ENCODE measurements around the gene DMAC1.

DMAC1 gene, protein sequence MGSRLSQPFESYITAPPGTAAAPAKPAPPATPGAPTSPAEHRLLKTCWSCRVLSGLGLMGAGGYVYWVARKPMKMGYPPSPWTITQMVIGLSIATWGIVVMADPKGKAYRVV

DNA sequence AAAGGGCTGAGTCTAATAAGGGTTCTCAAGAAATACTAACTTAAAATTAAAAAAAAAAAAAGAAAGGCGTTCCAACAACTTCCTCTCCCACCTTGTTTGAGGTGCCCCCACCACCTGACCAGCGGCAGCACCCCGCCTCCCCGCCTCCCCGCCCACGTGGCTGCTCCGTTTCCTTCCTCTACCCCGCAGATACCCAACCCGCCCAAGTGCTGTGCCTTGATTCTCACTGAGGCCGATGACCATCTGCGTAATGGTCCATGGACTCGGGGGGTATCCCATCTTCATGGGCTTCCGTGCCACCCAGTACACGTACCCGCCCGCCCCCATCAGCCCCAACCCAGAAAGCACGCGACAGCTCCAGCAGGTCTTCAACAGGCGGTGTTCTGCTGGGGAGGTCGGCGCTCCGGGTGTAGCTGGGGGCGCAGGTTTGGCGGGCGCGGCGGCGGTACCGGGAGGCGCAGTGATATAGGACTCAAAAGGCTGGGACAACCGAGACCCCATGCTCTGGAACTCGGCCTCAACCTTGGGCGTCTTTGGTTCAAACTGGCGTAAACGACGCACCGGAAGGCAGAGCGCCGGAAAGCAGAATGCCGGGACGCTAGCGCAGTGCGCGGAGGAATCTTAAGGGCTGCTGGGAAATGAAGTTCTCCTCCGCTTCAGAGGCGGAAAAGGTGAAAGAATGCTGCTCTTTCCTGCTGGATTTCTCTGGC is at the start of gene DMAC1:
TSS of gene DMAC1 (minus strand) at position 545 of the 710 bp plus-strand sequence. CDS start at position 501, 44 bp downstream.
- peak; percentile 72 for DNase-seq

DNA sequence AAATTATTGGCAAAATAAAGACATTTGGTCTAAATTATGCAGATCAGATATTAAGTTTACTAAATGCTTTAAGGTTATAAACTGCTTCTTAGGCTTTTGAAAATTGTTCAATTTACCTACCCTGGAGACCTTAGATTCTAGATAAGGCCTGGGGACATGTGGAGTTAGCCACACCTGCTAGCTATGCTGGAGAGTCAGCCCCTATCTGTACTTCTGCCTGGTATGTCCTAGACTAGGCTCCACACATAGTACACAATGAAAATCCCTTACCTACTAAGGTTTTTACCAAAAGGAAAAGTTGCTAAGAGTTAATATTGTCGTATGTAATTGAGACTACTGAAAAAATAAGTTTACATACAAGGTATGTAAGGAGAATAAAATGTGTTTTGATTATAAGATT is 49.8 kb upstream of the DMAC1 start:
- DNase-seq, result no peak

DNA sequence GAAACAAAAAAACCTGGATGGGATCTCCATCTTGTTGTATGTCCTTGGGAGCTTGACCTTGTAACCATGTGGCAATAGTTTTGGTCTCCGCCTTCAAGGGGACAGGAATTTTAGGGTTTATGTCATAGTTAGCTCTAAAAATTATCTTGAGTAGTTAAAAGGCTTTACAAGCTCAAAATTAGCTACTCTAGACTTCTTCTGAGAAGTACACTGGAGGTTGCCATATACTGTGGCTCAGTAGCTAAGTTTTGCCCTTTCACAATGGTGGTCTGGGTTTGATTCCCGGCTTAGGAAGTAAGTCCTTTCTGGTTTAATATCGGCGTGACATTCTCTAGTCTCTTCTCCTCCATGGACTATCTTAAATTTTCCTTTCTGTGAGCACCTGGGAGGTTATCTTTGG is 48.9 kb upstream of the DMAC1 start:
- DNase-seq, result no peak

DNA sequence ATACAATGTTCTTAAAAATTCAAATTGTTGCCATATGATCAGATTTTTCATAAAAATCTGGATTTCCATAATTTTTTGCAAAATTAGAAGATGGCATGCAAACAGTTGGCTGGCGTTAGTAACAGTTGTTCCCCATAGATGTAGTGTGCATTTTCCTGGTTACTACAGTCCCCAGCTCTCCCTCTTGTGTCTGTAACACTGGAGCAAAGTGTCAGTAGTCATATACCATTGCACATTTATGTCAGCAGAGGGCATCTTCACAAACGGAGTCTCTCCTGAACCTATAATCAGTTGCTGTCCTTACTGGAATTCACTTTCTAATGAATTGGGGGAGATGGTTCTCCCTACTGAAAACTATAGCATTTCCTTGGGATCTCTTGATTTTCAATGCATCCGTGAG is 44.7 kb upstream of the DMAC1 start:
- no peak for DNase-seq

DNA sequence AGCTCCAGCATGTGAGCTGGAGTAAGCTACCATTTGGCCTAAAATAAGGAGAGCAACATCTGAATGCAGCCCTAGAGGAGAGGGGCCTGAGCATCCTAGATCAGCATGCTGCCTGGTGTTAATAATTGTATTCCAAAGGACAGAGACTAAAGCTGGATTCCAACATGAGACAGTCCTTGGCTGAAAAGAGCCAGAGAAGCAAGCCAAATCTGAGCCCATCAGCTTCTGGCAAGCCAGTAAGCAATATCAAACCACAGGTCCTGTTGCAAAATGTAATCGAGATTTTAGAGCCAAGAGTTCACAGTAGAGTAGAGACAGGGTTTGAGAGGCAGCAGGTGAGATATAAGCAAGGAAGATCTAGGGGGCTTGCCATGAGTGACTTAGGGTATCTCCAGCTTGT is 42.3 kb upstream of the DMAC1 start:
- no peak for DNase-seq

DNA sequence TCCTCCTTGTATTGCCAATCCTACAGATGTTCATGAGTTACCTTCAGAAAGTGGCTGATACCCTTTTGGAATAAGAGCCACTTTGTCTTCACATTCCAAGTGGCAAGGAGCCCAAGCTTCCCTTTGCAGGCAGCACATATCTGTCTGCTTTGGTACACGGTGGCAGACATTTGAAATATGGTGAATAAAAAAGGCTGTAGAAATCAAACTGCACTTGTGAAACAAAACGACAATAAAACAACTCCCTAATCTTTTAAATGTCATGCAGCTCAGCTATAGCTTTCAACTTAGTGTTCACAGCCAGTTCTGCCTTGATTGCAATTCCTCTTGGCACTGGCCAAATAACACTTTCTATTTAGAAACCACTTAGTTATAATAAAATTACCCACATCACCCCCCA is 35.0 kb upstream of the DMAC1 start:
- DNase-seq, result no peak

DNA sequence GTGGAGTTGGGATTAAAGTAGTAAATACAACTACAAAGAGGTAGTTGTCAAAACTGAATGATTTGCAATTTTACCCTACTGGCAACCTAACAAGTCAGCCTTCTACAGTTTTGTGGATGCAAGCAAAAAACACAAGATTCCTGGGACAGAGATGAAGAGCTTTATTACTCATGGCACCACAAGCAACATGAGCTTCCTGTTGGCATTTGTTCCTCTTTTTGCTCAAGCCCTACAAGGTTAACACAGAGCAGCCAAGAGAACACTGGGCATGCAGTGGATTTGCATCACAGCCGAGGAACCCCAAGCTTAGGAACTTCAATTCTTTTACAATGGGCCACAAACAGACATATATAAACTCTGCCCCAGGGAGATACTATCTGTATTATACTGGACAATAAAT is 28.8 kb upstream of the DMAC1 start:
- no peak for DNase-seq

DNA sequence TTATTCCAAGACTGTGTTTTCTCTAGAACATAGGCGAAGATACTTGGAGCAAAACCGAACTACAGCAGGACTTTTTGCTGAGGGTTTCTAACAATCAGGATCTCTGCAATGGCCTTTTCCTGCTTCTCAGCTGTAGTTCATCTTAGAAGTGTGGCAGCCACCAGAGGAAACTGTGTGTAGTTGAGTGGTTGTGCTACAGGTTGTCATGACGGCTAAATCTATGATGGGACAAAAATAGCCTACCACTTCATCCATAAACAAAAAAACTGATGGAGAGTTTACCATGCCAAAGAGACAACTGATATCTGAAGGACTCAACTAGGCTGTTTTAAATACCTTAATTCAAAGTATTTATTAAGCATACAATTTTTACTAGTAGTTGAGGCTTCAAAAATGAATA is 28.2 kb upstream of the DMAC1 start:
- no peak for DNase-seq

DNA sequence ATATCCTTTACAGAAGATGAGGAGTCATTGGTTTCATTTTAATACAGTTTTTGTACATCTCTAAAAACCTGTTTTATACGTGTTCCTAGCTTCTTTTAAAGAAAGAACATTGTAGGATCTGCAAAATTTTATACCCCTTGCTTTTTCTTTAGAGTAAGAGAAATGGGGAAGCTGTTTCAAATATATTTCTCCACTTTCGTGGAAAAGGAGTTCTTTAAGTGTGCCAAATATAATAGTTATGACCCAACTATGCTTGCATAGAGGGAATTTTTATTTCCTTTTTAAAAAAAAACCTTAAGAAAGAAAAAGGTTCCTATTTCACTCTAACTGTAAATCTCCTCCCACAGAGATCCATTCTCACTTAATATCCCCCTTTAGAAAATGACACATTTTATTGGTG is 27.5 kb upstream of the DMAC1 start:
- DNase-seq, result no peak

DNA sequence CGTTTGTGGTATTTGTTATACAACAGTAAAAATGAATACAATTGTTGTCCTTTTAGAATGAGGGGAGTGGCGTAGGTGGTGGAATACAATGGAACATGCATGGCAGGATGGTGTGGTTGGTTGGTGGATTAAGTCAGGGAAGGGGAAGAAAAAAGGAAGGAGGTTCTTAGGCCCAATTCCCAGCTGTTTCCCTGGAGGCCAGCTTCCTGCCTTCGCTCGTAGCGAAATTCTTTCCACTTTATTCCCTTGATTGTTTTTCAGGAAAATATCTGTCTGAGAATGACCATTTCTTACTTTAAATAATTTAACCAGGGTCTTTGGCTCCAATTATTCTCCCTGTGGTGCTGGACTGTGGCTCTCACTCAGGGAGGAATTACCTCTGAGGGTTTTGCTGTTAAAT is 24.1 kb upstream of the DMAC1 start:
- DNase-seq, result no peak

DNA sequence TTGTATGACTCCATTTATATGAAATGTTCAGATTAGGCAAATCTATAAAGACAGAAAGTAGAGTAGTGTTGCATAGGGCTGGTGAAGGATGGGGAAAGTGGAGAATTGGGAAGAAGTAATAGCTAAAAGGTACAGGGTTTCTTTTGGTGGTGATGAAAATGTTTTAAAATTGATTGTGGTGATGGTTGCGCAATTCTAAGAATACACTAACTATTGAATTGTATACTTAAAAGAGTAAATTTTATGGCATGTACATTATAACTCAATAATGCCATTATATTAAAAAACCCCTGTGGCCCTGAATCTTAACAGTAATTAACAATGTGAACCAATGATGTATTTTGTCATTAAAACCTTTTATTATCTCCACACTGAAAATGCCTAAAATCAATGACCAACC is 20.4 kb upstream of the DMAC1 start:
- no peak for DNase-seq

DNA sequence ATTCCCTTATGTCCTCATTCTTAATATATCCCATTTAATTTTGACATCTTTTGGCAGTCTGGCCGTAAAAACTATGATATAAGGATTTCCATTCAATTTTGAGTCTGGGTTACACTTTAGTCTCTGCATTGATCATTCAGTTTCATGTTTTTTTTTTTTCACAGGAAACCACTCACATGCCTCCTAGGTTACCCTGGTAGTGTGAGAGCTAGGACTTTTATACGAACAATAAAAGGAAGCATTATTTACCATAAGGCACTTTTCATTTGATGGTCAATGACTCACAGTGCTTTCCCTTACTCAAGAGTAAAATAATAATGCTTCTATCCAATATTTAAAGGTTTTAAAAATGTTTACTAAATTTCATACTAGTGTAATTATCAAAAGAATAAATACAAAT is 16.4 kb upstream of the DMAC1 start:
- DNase-seq, result no peak

DNA sequence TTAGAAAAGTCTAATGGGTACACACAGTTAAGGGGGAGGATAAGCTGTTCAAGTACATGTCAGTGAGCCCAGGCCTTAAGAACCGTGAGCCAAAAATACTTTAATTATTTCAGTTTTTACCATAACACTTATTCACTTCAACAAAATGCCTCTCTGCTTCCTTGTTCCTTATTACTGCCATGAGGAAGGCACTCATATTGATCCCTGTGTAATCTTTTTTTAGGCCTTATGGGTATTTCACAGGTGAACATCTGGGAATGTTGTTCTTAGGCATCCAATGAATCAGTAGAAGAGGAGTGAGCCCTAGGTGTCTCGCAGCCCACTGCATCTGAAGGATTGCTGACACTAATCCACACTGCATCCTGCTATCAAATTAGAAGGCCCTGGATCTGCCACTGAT is 13.5 kb upstream of the DMAC1 start:
- no peak for DNase-seq

DNA sequence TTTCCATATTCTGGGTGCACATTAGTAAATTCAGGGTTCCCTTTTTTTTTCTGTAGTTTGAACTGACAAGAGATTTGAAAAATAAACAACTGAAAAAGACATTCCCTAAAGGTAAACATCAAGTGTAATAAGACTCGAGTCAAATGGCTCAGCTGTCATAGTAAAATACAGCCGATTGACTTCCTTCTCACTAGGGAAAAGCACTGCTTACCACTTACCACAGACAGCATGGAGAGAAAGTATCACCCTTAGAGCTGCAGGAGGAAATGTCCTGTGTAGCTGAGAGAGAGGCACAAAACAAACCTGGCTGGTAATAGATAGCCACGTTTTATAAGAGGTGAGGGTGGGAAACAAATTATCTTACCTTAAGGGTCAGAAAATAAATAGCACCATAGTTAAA is 12.1 kb upstream of the DMAC1 start:
- DNase-seq, result no peak

DNA sequence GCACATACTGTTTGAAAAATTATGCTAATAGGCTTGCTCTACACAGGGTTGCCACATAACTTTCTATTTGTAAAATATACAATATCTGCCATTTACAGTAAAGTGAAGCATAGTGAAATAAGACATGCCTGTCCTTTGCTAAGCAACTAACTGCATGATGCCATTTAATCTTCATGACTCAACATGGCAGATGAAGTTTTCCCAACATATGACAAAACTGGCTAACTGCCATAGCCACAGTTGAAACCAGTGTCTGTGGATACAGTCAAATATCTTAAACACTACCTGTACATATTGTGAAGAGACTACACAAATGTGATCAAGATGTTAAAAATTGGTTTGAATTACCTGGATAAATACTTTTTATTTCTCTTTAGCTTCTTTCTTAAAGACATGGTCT is 3.1 kb upstream of the DMAC1 start:
- DNase-seq, result no peak

DNA sequence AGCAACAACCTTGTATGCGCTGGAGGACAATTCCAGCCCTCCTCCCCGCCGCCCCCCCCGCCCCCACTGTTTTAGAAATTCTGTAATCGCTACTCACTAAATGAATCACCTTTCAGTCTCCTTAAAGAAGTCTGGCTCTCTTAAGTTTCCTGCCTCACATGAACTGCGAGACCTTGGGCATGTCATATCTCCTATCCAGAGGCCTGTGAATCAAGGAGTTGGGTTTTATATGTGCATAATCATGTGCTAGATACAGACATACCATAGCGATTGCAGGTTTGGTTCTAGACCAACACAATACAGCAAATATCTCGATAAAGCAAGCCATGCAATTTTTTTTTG is 337 bp upstream of the DMAC1 start:
- no peak for DNase-seq

DNA sequence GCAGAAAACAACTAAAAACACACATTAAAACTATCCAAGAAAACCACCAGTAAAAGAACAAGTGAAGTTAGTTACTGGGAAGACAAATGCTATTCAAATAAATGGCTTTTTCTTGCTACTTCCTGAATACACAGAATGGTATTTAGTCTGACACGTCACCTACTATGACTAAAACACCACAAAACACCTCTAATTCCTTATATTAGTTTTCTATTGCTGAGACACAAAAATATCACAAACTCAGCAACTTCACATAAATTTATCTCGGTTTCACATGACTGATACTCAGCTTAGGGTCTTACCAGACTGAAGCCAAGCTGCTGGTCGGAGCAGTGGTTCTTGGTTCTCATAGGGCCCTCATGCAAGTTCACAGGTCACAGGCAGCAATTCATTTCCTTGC is 5.4 kb downstream of the DMAC1 start:
- no peak for DNase-seq

DNA sequence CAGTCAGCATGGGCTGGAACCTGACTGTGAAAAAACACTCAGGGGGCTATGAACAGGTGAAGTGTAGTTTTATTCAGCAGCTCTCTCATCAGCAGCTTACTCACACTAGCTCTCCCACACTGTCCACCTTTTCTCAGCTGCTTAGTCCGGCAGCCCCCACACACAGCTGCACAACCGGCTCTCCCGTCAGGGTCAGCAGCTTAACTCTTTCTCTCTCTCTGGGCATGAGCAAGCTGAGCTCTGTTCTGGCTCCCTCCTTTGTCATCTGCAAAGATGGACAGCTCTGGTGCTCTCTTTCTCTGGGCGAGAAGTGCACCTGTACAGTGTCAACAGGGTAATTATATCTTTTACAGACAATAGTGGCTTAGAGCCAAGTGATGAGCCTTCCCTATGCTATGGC is 8.2 kb downstream of the DMAC1 start:
- DNase-seq, result no peak

DNA sequence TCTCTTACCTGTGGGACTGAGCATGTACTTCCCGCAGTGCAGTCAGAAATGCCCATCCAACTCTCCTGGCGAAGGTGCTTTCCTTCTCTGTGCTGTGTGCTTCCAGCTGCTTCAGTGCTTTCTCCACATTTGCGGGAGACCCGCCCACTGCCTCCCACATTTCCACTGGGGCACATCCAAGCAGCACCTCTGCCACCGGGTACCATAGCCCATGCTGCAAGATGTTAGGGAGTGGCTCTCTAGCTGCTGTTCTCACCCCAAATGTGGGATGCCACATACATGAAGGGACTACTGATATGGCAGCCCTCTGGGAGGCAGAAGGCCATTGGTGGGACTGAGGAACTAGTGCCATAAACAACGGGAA is 8.8 kb downstream of the DMAC1 start:
- DNase-seq, result no peak

DNA sequence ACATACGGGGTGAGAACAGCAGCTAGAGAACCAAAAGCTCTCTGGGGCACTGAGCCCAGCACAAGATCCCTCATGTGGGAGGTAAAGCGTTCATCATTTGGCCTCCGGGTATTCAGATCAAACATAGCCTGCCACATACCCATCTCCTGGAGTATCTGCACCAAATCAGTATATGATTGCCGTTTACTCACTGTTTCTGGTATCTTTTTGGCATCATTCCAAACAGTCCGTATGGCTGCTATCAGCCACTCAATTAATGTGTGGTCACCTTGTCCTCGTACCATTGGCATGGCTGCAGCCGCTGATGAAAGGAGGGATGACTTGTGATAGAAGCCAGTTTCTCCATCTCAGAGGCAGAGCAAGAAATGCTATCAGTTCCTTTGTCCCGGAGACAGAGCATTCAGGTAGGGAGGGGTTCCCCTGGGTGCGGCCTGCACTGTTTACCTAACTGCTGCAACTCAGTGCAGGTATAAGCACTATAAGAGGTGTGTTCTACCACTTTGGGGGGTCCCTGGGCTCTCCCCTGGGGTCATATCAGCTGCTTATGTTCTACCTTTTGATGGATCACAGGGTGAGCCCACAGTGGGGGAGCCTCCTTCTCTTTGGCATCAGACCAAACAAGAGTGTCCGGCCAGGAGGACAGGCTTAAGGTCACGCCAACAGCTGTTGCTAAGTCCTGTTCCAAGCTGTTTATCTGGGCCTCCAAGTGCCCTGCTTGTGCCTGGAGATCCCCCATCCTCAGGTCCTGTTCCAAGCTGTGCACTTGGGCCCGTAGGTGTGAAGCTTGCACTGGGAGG is 9.4 kb downstream of the DMAC1 start:
- no peak for DNase-seq

DNA sequence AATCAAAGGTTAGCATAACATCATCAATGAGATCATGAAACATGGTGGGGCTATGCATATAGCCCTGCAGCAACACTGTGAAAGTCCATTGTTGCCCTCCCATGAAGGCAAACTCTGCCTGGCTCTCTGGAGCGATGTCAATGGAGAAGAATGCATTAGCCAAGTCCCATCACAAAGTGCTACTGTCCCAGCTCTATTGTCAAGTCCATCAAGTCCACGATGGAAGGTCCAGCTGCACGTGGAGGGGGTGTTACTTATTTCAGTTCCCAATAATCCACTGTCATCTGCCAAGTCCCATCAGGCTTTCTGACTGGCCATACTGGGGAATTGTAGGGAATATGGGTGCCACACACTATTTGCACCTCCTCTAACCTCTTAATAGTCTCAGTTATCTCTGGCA is 10.8 kb downstream of the DMAC1 start:
- DNase-seq, result no peak

DNA sequence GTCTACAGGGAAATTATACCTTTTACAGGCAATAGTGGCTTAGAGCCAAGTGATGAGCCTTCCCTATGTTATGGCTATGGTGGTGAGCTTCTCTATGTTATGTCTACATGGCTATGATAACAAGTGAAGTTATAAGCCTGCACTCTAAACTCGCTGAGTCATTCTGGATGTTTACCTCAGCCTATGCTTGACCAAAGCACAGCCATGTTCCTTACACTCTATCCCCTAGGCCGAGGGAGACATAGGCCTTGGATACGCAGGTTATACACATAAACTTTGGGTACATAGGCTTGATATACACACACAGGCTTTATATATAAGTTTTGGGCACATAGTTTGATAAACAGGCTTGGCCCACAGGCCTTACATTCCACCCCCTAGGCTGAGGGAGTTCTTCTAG is 13.8 kb downstream of the DMAC1 start:
- no peak for DNase-seq

DNA sequence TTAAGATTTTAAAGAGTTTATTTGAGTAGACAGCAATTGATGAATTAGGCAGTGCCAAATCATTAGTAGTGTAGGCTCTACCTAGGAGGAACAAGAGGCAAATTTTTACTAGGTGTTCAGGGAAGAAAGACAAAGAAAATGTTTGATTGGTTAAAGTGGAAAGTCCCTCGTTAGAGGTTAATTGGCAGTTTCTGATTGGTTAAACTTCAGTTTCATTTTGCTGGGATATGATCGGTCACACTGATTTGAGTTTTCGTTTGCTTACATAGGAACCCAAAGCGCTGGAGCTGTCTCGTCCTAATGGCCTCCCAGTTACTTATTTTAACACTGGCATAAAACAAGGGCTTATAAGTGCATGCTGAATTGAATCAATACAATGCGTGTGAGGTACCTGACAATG is 15.1 kb downstream of the DMAC1 start:
- DNase-seq, result no peak

DNA sequence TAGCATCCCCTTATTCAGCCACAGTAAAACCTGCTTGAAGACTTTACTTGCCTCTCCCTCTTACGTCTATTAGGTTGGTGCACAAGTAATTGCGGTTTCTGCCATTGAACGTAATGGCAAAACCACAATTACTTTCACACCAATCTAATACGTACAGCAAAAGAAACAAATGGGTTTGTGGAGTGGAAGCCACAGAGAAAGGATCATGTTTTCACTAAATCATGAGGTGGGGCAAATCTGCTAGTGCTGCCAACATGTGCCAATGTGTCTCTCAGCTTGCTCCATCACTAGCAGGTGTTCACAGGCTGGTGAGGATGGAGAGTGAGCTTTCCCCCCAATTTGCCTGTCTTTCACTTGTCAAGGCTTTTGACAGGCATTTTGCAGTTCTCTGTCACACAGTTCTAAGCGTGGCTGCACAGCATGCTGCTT is 15.9 kb downstream of the DMAC1 start:
- no peak for DNase-seq

All from activated T-cell treated with anti-CD3 and anti-CD28 coated beads, Interleukin-2, amount 50 U/mL, for 1 hour (primary cell).